Peyer's patch (tissue), 4 donors: ENCODE measurements around the gene CSNK2A3.

ENCODE experiments used
- POLR2A ChIP-seq, 2 donors: fragments of 450-650 bp; IDR thresholded peaks; one replicate each; pipeline ENCODE4 v1.5.1; 2017; ENCODE audit warnings: antibody characterized with exemption in 2 of 2, mild to moderate bottlenecking in 2 of 2, moderate library complexity in 2 of 2
- TF ChIP-seq, protein P1 (sequence below), 6 experiments: fragments of 450-650 bp in 4 of 6; fragments of 200-600 bp in 2 of 6; sonication (generic) in 1 of 6; IDR thresholded peaks; one replicate each; pipeline ENCODE4 v1.5.1; 2017 to 2019; ENCODE audit warnings: antibody characterized with exemption in 6 of 6, mild to moderate bottlenecking in 3 of 6, moderate library complexity in 1 of 6

DNA sequence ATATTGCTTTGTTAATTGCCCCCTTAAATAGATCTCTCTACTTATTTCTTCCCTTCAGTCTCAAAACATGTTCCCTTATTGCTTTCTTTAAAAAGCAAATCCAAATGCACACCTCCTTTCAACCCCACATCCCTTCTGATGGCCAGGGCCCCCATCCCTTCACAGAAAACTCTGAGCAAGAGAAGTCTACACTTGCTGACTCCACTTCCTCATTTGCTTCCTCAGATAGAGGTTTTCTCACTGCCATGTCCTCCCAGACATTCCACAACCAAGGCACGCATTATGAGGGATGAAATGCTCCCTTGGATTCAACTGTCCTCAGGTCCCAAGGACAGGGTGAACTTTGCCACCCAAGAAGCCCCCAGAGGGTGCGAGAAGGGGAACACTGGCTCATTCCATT lies 43.1 kb downstream of the CSNK2A3 start:
- TF ChIP-seq, protein P1, sequence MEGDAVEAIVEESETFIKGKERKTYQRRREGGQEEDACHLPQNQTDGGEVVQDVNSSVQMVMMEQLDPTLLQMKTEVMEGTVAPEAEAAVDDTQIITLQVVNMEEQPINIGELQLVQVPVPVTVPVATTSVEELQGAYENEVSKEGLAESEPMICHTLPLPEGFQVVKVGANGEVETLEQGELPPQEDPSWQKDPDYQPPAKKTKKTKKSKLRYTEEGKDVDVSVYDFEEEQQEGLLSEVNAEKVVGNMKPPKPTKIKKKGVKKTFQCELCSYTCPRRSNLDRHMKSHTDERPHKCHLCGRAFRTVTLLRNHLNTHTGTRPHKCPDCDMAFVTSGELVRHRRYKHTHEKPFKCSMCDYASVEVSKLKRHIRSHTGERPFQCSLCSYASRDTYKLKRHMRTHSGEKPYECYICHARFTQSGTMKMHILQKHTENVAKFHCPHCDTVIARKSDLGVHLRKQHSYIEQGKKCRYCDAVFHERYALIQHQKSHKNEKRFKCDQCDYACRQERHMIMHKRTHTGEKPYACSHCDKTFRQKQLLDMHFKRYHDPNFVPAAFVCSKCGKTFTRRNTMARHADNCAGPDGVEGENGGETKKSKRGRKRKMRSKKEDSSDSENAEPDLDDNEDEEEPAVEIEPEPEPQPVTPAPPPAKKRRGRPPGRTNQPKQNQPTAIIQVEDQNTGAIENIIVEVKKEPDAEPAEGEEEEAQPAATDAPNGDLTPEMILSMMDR (IDR thresholded peaks at IDR 0.05) = no peak
- TF ChIP-seq POLR2A (IDR thresholded peaks at IDR 0.05) = no peak
